Measurements from ENCODE around the gene FBXO38.

FBXO38 gene

DNA sequence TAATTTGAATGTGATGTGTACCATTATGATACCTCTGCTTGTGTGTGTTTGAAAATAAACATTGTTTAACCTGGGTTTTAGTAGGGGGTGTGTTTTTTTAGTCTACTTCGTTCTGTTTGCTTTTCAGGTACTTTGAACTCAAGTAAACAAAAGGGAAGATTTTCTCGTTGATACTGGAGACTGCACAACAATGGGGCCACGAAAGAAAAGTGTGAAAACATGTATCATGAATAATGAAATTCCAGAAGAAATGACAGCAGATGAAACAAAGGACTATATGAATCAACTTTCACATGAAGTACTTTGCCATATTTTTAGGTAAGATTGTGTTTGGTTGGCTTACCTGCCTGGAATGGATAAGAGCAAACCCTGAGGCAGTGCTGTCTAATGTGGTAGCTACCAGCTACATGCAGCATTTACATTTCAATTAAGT lies 10.8 kb downstream of the FBXO38 start:
- H3K4me3 ChIP-seq (ENCODE audit: low read length): no peak overlapping the region
- no peak for TF ChIP-seq ZNF274 (IDR thresholded peaks at IDR 0.05; ENCODE audit: low read depth, low read length)

DNA sequence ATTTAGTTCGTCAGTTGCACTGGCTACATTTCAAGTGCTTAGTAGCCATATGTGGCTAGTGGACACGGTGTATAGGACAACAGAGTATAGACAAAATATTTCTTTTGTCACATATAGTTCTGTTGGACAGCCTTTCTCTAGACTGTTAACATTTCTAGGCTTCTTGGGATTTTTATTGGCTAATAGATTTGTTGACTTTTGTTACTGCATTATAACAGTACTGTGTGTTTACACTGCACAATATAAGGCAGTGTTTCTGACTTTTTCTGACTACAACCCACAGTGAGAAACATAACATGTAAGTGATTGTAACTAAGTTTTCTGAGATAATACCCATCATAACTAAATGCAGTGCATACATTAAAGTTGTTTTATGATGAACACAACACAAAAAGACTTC lies 11.3 kb downstream of the FBXO38 start:
- H3K4me3 ChIP-seq (ENCODE audit: low read length): no peak overlapping the region
- no peak for TF ChIP-seq ZNF274 (IDR thresholded peaks at IDR 0.05; ENCODE audit: low read depth, low read length)

DNA sequence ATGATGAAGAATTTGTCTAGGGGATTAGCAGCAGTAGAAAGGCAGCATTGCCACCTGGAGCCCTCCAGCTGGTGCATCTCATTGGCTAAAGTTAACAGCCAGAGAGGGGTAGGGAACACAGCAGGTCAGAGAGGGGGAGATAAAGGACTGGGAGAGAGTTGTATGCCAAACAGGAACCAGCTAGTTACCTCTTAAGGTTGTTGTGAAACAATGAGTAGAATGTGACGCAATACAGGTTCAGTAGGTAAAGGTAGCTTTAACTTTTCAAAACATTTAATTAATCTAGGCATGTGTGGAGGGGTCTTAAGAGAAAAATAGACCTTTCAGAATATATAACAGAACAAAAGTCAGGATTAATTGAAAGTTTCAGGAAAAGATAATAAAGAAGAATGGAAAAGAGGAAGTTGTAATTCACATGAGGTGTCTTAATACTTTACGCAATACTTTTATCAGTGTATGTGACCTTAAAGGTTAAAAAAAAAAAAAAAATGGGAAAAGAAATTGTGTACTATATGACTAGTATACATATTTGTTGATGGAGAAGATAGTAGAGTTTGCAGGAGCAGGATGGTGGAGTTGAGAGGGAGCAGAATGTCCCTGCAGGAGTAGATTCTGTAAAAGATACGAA lies 14.3 kb downstream of the FBXO38 start:
- TF ChIP-seq ZNF274 (IDR thresholded peaks at IDR 0.05; ENCODE audit: low read depth, low read length): no peak
- H3K4me3 ChIP-seq (ENCODE audit: low read length): no peak overlapping the region

- H3K4me3 ChIP-seq (ENCODE audit: low read length): no peak overlapping the region
- TF ChIP-seq ZNF274 (IDR thresholded peaks at IDR 0.05; ENCODE audit: low read depth, low read length): no peak
These were observed 15.0 kb downstream of the FBXO38 start for GRCh38 chr5:148398698-148399121.

DNA sequence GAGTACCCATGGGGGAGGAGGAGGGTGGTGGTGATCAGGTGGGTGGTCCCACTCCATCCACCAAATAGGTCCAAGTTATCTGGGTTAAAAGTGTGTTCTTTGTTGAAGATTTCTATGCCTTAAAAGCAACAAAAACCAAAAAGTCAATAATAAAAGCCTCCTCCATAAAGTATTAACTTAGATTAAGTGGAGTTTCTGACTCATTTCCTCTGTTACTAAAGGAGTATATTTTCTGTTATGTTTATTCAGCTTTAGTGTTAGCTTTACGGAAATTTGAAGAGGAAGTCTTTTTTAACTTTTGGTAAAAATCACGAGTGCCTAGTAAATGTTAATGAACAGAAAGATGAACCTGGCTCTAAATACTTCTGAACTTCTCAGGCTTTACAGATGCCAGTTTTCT lies 17.8 kb downstream of the FBXO38 start:
- TF ChIP-seq ZNF274 (IDR thresholded peaks at IDR 0.05; ENCODE audit: low read depth, low read length): no peak
- no peak overlapping the region for H3K4me3 ChIP-seq (ENCODE audit: low read length)

GRCh38 chr5:148403344-148403743 lies 19.6 kb downstream of the FBXO38 start:
- H3K4me3 ChIP-seq (ENCODE audit: low read length): no peak overlapping the region
- TF ChIP-seq ZNF274 (IDR thresholded peaks at IDR 0.05; ENCODE audit: low read depth, low read length): no peak

DNA sequence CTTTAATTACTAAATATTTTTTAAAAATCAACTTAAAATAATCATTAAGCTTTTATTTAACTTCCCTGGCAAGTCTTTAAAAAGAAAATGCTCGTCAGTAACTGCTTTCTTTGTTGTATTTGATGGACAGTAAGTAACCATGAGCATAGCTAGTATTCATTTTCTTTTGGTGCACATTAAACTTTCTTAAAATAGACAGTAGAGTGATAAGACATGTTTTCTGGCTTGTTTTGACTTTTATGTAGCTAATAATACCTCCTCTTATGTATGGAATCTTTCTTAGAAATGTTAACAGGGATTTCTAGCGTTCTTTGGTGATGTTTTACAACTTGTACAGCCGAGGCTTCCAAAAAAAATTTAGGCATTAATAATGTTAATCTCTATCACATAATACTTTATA lies 22.6 kb downstream of the FBXO38 start:
- H3K4me3 ChIP-seq (ENCODE audit: low read length): no peak overlapping the region
- no peak for TF ChIP-seq ZNF274 (IDR thresholded peaks at IDR 0.05; ENCODE audit: low read depth, low read length)

DNA sequence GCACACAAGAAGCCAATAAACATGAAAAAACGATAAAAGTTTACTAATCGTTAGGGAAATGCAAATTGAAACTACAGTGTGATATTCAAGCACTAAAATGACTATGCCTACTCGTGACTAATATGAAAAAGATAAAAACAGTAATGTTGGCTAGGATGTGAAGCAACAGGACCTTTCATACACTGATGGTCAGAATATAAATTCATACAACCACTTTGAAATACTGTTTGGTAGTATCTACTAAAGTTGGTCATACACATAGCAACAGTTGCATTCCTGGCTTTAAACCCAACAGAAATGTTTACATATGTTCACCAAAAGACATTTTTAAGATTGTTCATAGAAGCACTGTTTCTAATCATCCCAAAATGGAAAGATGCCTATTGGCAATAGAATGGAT lies 24.3 kb downstream of the FBXO38 start:
- no peak for TF ChIP-seq ZNF274 (IDR thresholded peaks at IDR 0.05; ENCODE audit: low read depth, low read length)
- H3K4me3 ChIP-seq (ENCODE audit: low read length): no peak overlapping the region

DNA sequence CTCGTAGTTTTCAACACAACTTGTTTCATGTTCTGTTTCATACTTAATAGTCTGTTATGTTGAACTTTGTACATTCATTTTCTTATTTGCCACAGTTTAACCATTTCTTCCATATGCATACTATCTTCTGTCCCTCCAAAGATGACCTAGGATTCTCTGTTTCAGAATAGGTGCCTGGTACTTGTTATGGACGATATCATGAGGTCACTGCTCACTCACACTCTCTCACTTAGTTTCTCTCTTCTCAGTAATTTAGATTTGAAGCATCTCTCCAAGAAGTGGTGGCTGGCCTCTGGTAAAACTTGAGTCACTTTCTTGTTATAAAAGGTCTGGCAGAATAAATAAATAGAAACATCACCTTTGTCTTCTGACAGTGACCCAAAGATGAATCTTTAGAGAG lies 28.4 kb downstream of the FBXO38 start:
- H3K4me3 ChIP-seq (ENCODE audit: low read length): no peak overlapping the region

DNA sequence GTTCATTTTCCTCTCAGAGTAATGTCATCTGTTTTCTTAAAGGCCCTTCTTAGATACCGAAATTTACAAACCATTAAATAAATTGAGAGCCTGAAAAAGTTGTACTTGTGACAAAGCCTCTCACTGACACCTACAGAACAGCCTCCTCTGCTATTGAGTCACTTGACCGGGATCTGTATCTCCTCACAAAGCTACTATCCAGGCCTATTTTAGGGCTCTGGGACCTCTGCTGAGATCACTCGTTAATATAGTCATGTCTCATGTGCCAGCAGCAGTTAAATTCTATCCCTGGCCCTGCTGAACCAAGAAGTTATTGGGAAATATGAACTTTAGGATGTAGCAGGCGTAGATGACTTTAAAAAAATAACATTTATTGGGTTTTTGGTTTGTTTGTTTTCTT lies 31.1 kb downstream of the FBXO38 start:
- no peak overlapping the region for H3K4me3 ChIP-seq (ENCODE audit: low read length)
- TF ChIP-seq ZNF274 (IDR thresholded peaks at IDR 0.05; ENCODE audit: low read depth, low read length): no peak

More for the DNA sequence above, 28.4 kb downstream of the FBXO38 start:
- TF ChIP-seq ZNF274 (IDR thresholded peaks at IDR 0.05; ENCODE audit: low read depth, low read length): no peak

- no peak for TF ChIP-seq ZNF274 (IDR thresholded peaks at IDR 0.05; ENCODE audit: low read depth, low read length)
These were observed 32.7 kb downstream of the FBXO38 start for GRCh38 chr5:148416416-148416815.

GRCh38 chr5:148416921-148417320 lies 33.2 kb downstream of the FBXO38 start:
- TF ChIP-seq ZNF274 (IDR thresholded peaks at IDR 0.05; ENCODE audit: low read depth, low read length): no peak
- no peak overlapping the region for H3K4me3 ChIP-seq (ENCODE audit: low read length)

More at GRCh38 chr5:148416416-148416815, 32.7 kb downstream of the FBXO38 start:
- H3K4me3 ChIP-seq (ENCODE audit: low read length): no peak overlapping the region

- no peak for TF ChIP-seq ZNF274 (IDR thresholded peaks at IDR 0.05; ENCODE audit: low read depth, low read length)
These were observed 34.8 kb downstream of the FBXO38 start for GRCh38 chr5:148418511-148418910.

DNA sequence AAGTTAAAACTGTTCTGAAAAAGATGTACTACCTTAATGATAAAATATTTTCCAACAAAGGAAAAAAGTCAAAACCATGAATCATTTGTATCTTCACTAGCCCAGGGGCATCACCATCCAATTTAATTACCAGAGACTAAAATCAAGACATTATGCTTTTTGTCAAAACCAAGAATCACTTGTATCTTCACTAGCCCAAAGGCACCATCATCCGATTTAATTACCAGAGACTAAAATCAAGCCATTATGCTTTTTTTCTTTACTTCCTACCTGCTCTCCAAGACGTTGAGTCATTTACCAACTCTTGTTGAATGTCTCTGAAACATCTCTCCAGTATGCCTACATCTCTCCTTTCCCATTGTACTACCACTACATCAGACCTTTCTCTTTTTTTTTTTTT lies 37.9 kb downstream of the FBXO38 start:
- H3K4me3 ChIP-seq (ENCODE audit: low read length): no peak overlapping the region
- TF ChIP-seq ZNF274 (IDR thresholded peaks at IDR 0.05; ENCODE audit: low read depth, low read length): no peak

More at GRCh38 chr5:148418511-148418910, 34.8 kb downstream of the FBXO38 start:
- no peak overlapping the region for H3K4me3 ChIP-seq (ENCODE audit: low read length)

GRCh38 chr5:148425808-148426207 lies 42.0 kb downstream of the FBXO38 start:
- no peak for TF ChIP-seq ZNF274 (IDR thresholded peaks at IDR 0.05; ENCODE audit: low read depth, low read length)
- no peak overlapping the region for H3K4me3 ChIP-seq (ENCODE audit: low read length)

- no peak overlapping the region for H3K4me3 ChIP-seq (ENCODE audit: low read length)
- TF ChIP-seq ZNF274 (IDR thresholded peaks at IDR 0.05; ENCODE audit: low read depth, low read length): no peak
These were observed 42.8 kb downstream of the FBXO38 start for GRCh38 chr5:148426514-148426913.
